Measurements from ENCODE around the gene ASCL2. TPM values are rescaled to one million over a fixed set of nuclear protein-coding genes. Genes with fewer than 3 reads are reported as not detected.

ASCL2 gene
- total RNA-seq, 4 donors from 2014 or later: 0.24 to 2.6 TPM; not detected in 2

- ATAC-seq (ENCODE audit: low FRiP score): no peak
- DNase-seq (ENCODE audit: low spot score): peak; percentile 22
- no peak for TF ChIP-seq CTCF (IDR thresholded peaks at IDR 0.05)
These were observed 614 bp upstream of the ASCL2 start for GRCh38 chr11:2271077-2271326.

GRCh38 chr11:2269601-2270321 is 627 bp downstream of the ASCL2 start:
- DNase-seq (ENCODE audit: low spot score) (peak; percentile 14), ATAC-seq (ENCODE audit: low FRiP score) (no peak)
- TF ChIP-seq CTCF (IDR thresholded peaks at IDR 0.05): no peak

GRCh38 chr11:2268729-2269600 is 1.4 kb downstream of the ASCL2 start:
- peak; percentile 52 for DNase-seq (ENCODE audit: low spot score)
- ATAC-seq (ENCODE audit: low FRiP score): peak; percentile 76
- TF ChIP-seq CTCF (IDR thresholded peaks at IDR 0.05): no peak

GRCh38 chr11:2267851-2268728 is 2.3 kb downstream of the ASCL2 start:
- ATAC-seq (ENCODE audit: low FRiP score) (no peak), DNase-seq (ENCODE audit: low spot score) (peak; percentile 23)
- no peak for TF ChIP-seq CTCF (IDR thresholded peaks at IDR 0.05)

GRCh38 chr11:2267306-2267850 is 3.0 kb downstream of the ASCL2 start:
- no peak for TF ChIP-seq CTCF (IDR thresholded peaks at IDR 0.05)
- ATAC-seq (ENCODE audit: low FRiP score) (no peak), DNase-seq (ENCODE audit: low spot score) (no peak)

- DNase-seq (ENCODE audit: low spot score) (no peak), ATAC-seq (ENCODE audit: low FRiP score) (no peak)
- TF ChIP-seq CTCF (IDR thresholded peaks at IDR 0.05): no peak
These were observed 3.6 kb downstream of the ASCL2 start for GRCh38 chr11:2266586-2267305.
